Loucy (cell line): Measurements from ENCODE around the gene RANBP3L.
A peak's percentile ranks its signal among the peaks of the same experiment; 100 is the strongest.

Source experiments
- H2AFZ ChIP-seq: fragments of 200-600 bp; sonication (generic); 2 replicates; pipeline ENCODE4 v1.6.0; 2016; ENCODE audit warnings: antibody characterized with exemption, mild to moderate bottlenecking, low read length, moderate library complexity
- H3F3A ChIP-seq: fragments of 200-600 bp; 2 replicates; pipeline ENCODE4 v1.6.0; 2016; ENCODE audit warnings: antibody characterized with exemption, low read depth, mild to moderate bottlenecking
- H3K27me3 ChIP-seq: fragments of 200-600 bp; sonication (generic); 2 replicates; pipeline ENCODE4 v1.6.1; 2014; ENCODE audit warnings: low read length, mild to moderate bottlenecking; ENCODE audit not compliant: insufficient read depth, poor library complexity, severe bottlenecking
- H3K36me3 ChIP-seq: fragments of 200-600 bp; sonication (generic); 2 replicates; pipeline ENCODE4 v1.6.1; 2016; ENCODE audit warnings: low read length; ENCODE audit not compliant: insufficient read depth
- H3K4me1 ChIP-seq: fragments of 200-600 bp; sonication (generic); 2 replicates; pipeline ENCODE4 v1.5.1; 2014; ENCODE audit warnings: low read length, mild to moderate bottlenecking; ENCODE audit not compliant: insufficient read depth, poor library complexity, severe bottlenecking
- H3K4me2 ChIP-seq: fragments of 200-600 bp; sonication (generic); 2 replicates; pipeline ENCODE4 v1.6.0; 2014; ENCODE audit warnings: antibody characterized with exemption, low read length, low read depth, mild to moderate bottlenecking; ENCODE audit not compliant: poor library complexity, severe bottlenecking
- H3K4me3 ChIP-seq: fragments of 200-600 bp; sonication (generic); 2 replicates; pipeline ENCODE4 v1.5.1; 2014; ENCODE audit warnings: low read length, mild to moderate bottlenecking, mixed read lengths; ENCODE audit not compliant: poor library complexity, severe bottlenecking
- H3K79me2 ChIP-seq: fragments of 200-600 bp; sonication (generic); 2 replicates; pipeline ENCODE4 v1.6.1; 2014; ENCODE audit warnings: low read length; ENCODE audit not compliant: insufficient read depth
- H3K9ac ChIP-seq: fragments of 200-600 bp; sonication (generic); 2 replicates; pipeline ENCODE4 v1.6.0; 2014; ENCODE audit warnings: mild to moderate bottlenecking, low read depth, low read length, moderate library complexity; ENCODE audit not compliant: poor library complexity, severe bottlenecking
- H3K9me2 ChIP-seq: fragments of 200-600 bp; sonication (generic); replicated peaks from 2 replicates; pipeline ENCODE4 v1.6.1; 2016; ENCODE audit warnings: low read depth, low read length, mixed read lengths
- H3K9me3 ChIP-seq: fragments of 200-600 bp; sonication (generic); 2 replicates; pipeline ENCODE4 v1.6.1; 2014; ENCODE audit warnings: mild to moderate bottlenecking, antibody characterized with exemption, low read length, low read depth; ENCODE audit not compliant: insufficient read depth
- H4K20me1 ChIP-seq: fragments of 200-600 bp; sonication (generic); 2 replicates; pipeline ENCODE4 v1.6.0; 2014; ENCODE audit warnings: antibody characterized with exemption, low read length, mild to moderate bottlenecking; ENCODE audit not compliant: insufficient read depth, poor library complexity, severe bottlenecking
- CTCF ChIP-seq: fragments of 200-600 bp; sonication (generic); conservative IDR thresholded peaks from 2 replicates; pipeline ENCODE4 v1.5.1; 2014; ENCODE audit warnings: mild to moderate bottlenecking, antibody characterized with exemption, low read length
- EZH2phosphoT487 ChIP-seq: fragments of 200-600 bp; IDR thresholded peaks from 2 replicates; pipeline ENCODE4 v1.6.1; 2018; ENCODE audit warnings: antibody characterized with exemption, mild to moderate bottlenecking, moderate library complexity, borderline replicate concordance

RANBP3L gene

GRCh38 chr5:36238502-36239295 is 63.0 kb downstream of the RANBP3L start:
- Histone ChIP-seq H2AFZ (no peak overlapping the region), H3K27me3 (no peaks in the 10 kb centered on the region), H3K4me1 (peaks cover 62% of the 10 kb centered on the region), H3K79me2 (peaks cover 59% of the 10 kb centered on the region), H3K9ac (peak overlapping the region; percentile 95), H3F3A (no peaks in the 10 kb centered on the region), H3K36me3 (no peaks in the 10 kb centered on the region), H4K20me1 (peaks cover 12% of the 10 kb centered on the region), H3K9me3 (no peaks in the 10 kb centered on the region), H3K4me2 (peak overlapping the region; percentile 80), H3K4me3 (peak overlapping the region; percentile 91), H3K9me2 (no peaks in the 10 kb centered on the region)
- TF ChIP-seq CTCF (no peak), EZH2phosphoT487 (no peak)

- H3K4me2 ChIP-seq: peak overlapping the region; percentile 80
- H3K79me2 ChIP-seq: peaks cover 55% of the 10 kb centered on the region
- no peaks in the 10 kb centered on the region for H3K9me2 ChIP-seq
- no peaks in the 10 kb centered on the region for H3K27me3 ChIP-seq
- no peak overlapping the region for H2AFZ ChIP-seq
- peak overlapping the region; percentile 4 for H3K9ac ChIP-seq
- H3K4me1 ChIP-seq: peaks cover 53% of the 10 kb centered on the region
- H3K9me3 ChIP-seq: no peaks in the 10 kb centered on the region
- peak overlapping the region; percentile 91 for H3K4me3 ChIP-seq
- peaks cover 12% of the 10 kb centered on the region for H4K20me1 ChIP-seq
- no peaks in the 10 kb centered on the region for H3K36me3 ChIP-seq
- no peaks in the 10 kb centered on the region for H3F3A ChIP-seq
- no peak for TF ChIP-seq EZH2phosphoT487
- no peak for TF ChIP-seq CTCF
These were observed 64.0 kb downstream of the RANBP3L start for GRCh38 chr5:36237751-36238150.

- H3K36me3 ChIP-seq: no peaks in the 10 kb centered on the region
- H3F3A ChIP-seq: no peaks in the 10 kb centered on the region
- H3K9me3 ChIP-seq: no peaks in the 10 kb centered on the region
- no peak for TF ChIP-seq CTCF
- TF ChIP-seq EZH2phosphoT487: no peak
- peaks cover 50% of the 10 kb centered on the region for H3K79me2 ChIP-seq
- peaks cover 47% of the 10 kb centered on the region for H3K4me1 ChIP-seq
- peak overlapping the region; percentile 80 for H3K4me2 ChIP-seq
- H3K9ac ChIP-seq: no peak overlapping the region
- H3K27me3 ChIP-seq: no peaks in the 10 kb centered on the region
- peak overlapping the region; percentile 91 for H3K4me3 ChIP-seq
- peaks cover 12% of the 10 kb centered on the region for H4K20me1 ChIP-seq
- no peak overlapping the region for H2AFZ ChIP-seq
- H3K9me2 ChIP-seq: no peaks in the 10 kb centered on the region
These were observed 64.9 kb downstream of the RANBP3L start for GRCh38 chr5:36236801-36237200.
